Trophoblast cell (in vitro differentiated cells and primary cell): ENCODE measurements around the gene TMEM106A.
"Not testable (repeated sequence)": the region's sequence is repeated elsewhere in the genome, so short reads cannot be mapped to it uniquely, and the experiment has no call there.

ENCODE experiments used
- DNase-seq, 2 donors: peaks; one replicate each; pipeline ENCODE4 v3.0.0-alpha.2; 2016
- H2AFZ ChIP-seq: 2 replicates; pipeline ENCODE4 v1.6.1; 2013; ENCODE audit warnings: low read length, moderate library complexity, mild to moderate bottlenecking; ENCODE audit not compliant: insufficient read depth, poor library complexity
- H2AK5ac ChIP-seq: 2 replicates; pipeline ENCODE4 v1.6.1; 2013; ENCODE audit warnings: mild to moderate bottlenecking, low read length
- H2BK120ac ChIP-seq: 2 replicates; pipeline ENCODE4 v1.6.1; 2013; ENCODE audit warnings: low read length, mild to moderate bottlenecking, moderate library complexity; ENCODE audit not compliant: insufficient read depth, poor library complexity
- H2BK12ac ChIP-seq: 2 replicates; pipeline ENCODE4 v1.6.1; 2013; ENCODE audit warnings: mild to moderate bottlenecking, low read length, moderate library complexity
- H2BK5ac ChIP-seq: 2 replicates; pipeline ENCODE4 v1.6.1; 2013; ENCODE audit warnings: low read length, low read depth, moderate library complexity, mild to moderate bottlenecking; ENCODE audit not compliant: poor library complexity
- H3K14ac ChIP-seq: 2 replicates; pipeline ENCODE4 v1.6.1; 2013; ENCODE audit warnings: mild to moderate bottlenecking, low read length
- H3K18ac ChIP-seq: 2 replicates; pipeline ENCODE4 v1.6.1; 2013; ENCODE audit warnings: mild to moderate bottlenecking, low read length
- H3K23ac ChIP-seq: 2 replicates; pipeline ENCODE4 v1.6.1; 2013; ENCODE audit warnings: low read length
- H3K27ac ChIP-seq: 2 replicates; pipeline ENCODE4 v1.5.1; 2013; ENCODE audit warnings: low read depth, mild to moderate bottlenecking, inconsistent platforms, low read length, moderate library complexity
- H3K27me3 ChIP-seq: 2 replicates; pipeline ENCODE4 v1.6.1; 2013; ENCODE audit warnings: inconsistent platforms, mild to moderate bottlenecking, low read length, moderate library complexity; ENCODE audit not compliant: insufficient read depth
- H3K36me3 ChIP-seq, 2 experiments: 1 replicate in 1 of 2; 2 replicates in 1 of 2; pipeline ENCODE4 v1.6.1; 2013; ENCODE audit warnings: low read length in 2 of 2, mild to moderate bottlenecking in 2 of 2, moderate library complexity in 1 of 2; ENCODE audit not compliant: insufficient read depth in 2 of 2, control insufficient read depth in 1 of 2
- H3K4ac ChIP-seq: 2 replicates; pipeline ENCODE4 v1.6.1; 2013; ENCODE audit warnings: low read depth, mild to moderate bottlenecking, low read length, moderate library complexity
- H3K4me1 ChIP-seq, 2 experiments: 1 replicate in 1 of 2; 2 replicates in 1 of 2; pipeline ENCODE4 v1.6.1; 2013; ENCODE audit warnings: low read length in 2 of 2, mild to moderate bottlenecking in 2 of 2, moderate library complexity in 1 of 2; ENCODE audit not compliant: insufficient read depth in 2 of 2, control insufficient read depth in 1 of 2
- H3K4me2 ChIP-seq: 2 replicates; pipeline ENCODE4 v1.6.1; 2013; ENCODE audit warnings: inconsistent platforms, mild to moderate bottlenecking, low read length, moderate library complexity
- H3K4me3 ChIP-seq: 2 replicates; pipeline ENCODE4 v1.5.1; 2013; ENCODE audit warnings: mild to moderate bottlenecking, low read depth, low read length, inconsistent platforms
- H3K79me1 ChIP-seq: one replicate; pipeline ENCODE4 v1.6.1; 2013; ENCODE audit warnings: low read length
- H3K79me2 ChIP-seq: 2 replicates; pipeline ENCODE4 v1.6.1; 2013; ENCODE audit warnings: low read length, mild to moderate bottlenecking; ENCODE audit not compliant: control insufficient read depth, insufficient read depth, poor library complexity
- H3K9ac ChIP-seq: 2 replicates; pipeline ENCODE4 v1.6.1; 2013; ENCODE audit warnings: mild to moderate bottlenecking, low read length
- H3K9me3 ChIP-seq: 2 replicates; pipeline ENCODE4 v1.6.1; 2013; ENCODE audit warnings: low read depth, mild to moderate bottlenecking, control low read depth, inconsistent platforms, low read length; ENCODE audit not compliant: insufficient read depth
- H4K12ac ChIP-seq: 2 replicates; pipeline ENCODE4 v1.6.1; 2013; ENCODE audit warnings: low read depth, mild to moderate bottlenecking, low read length, moderate library complexity
- H4K8ac ChIP-seq: 2 replicates; pipeline ENCODE4 v1.6.1; 2013; ENCODE audit warnings: low read depth, mild to moderate bottlenecking, low read length, moderate library complexity
- H4K91ac ChIP-seq: one replicate; pipeline ENCODE4 v1.6.1; 2013; ENCODE audit warnings: low read depth, mild to moderate bottlenecking, low read length, moderate library complexity
- WGBS: extraction: QIAGEN DNeasy Blood & Tissue Kit; methylation state at CpG from one replicate; pipeline ENCODE4 v1.1.7; 2013; ENCODE audit warnings: missing lambda C conversion rate; ENCODE audit not compliant: insufficient read length, insufficient coverage; ENCODE audit errors: extremely low coverage; 5-methylcytosine and 5-hydroxymethylcytosine counted together

TMEM106A gene

GRCh38 chr17:43233877-43234276, 22.2 kb downstream of the TMEM106A start, which contains the start of gene RNU2-1:
TSS of gene RNU2-1 (minus strand) at chr17:43233977.
- DNase-seq, H2AK5ac ChIP-seq, H2BK120ac ChIP-seq, H3K36me3 ChIP-seq, H3K79me2 ChIP-seq, H4K12ac ChIP-seq, H3K4me3 ChIP-seq, H2AFZ ChIP-seq, H3K14ac ChIP-seq, H3K4ac ChIP-seq, H3K23ac ChIP-seq, H3K9ac ChIP-seq, H2BK12ac ChIP-seq, H3K27ac ChIP-seq, H4K91ac ChIP-seq, H3K4me1 ChIP-seq, H4K8ac ChIP-seq, H3K27me3 ChIP-seq, H2BK5ac ChIP-seq, H3K9me3 ChIP-seq, H3K79me1 ChIP-seq, H3K4me2 ChIP-seq, H3K18ac ChIP-seq: not testable (repeated sequence)
- no CpG with 5 or more reads among the region's 31 CpGs for WGBS

DNA sequence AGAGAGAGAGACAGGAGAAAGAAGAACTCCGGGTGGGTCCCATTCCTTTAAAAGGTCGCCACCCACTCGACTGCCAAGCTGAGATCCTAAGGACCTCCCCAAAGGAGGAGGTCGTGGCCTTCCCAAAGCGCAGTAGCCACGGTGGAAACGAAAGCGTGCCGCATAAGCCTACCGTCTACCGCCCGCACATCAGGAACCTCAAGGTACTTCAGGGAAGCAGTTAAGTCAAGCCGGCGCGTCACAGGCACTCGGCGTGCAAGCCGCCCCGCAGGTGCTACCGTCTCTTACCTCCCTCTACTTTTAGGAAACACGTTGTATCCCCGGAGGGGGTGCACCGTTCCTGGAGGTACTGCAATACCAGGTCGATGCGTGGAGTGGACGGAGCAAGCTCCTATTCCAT, 27.9 kb downstream of the TMEM106A start:
- H2BK5ac ChIP-seq, H2AFZ ChIP-seq, H3K23ac ChIP-seq, H3K4me2 ChIP-seq, H3K9me3 ChIP-seq, H3K4me1 ChIP-seq, H2BK12ac ChIP-seq, H4K12ac ChIP-seq, H3K79me2 ChIP-seq, DNase-seq, H3K14ac ChIP-seq, H3K79me1 ChIP-seq, H2AK5ac ChIP-seq, H3K9ac ChIP-seq, H3K4ac ChIP-seq, H2BK120ac ChIP-seq, H3K27me3 ChIP-seq, H3K4me3 ChIP-seq, H3K27ac ChIP-seq, H4K8ac ChIP-seq, H4K91ac ChIP-seq, H3K36me3 ChIP-seq, H3K18ac ChIP-seq: not testable (repeated sequence)
- WGBS = no CpG with 5 or more reads among the region's 26 CpGs

GRCh38 chr17:43240596-43241352, 29.1 kb downstream of the TMEM106A start:
- not testable (repeated sequence) for H3K9me3 ChIP-seq, H4K12ac ChIP-seq, H3K4me3 ChIP-seq, H3K23ac ChIP-seq, H3K18ac ChIP-seq, H3K36me3 ChIP-seq, H3K79me2 ChIP-seq, H3K27me3 ChIP-seq, H2BK5ac ChIP-seq, H3K14ac ChIP-seq, H2AK5ac ChIP-seq, H3K4me1 ChIP-seq, DNase-seq, H2AFZ ChIP-seq, H2BK120ac ChIP-seq, H2BK12ac ChIP-seq, H4K91ac ChIP-seq, H3K4ac ChIP-seq, H3K27ac ChIP-seq, H3K9ac ChIP-seq, H3K4me2 ChIP-seq, H4K8ac ChIP-seq, H3K79me1 ChIP-seq
- no CpG with 5 or more reads among the region's 34 CpGs for WGBS

DNA sequence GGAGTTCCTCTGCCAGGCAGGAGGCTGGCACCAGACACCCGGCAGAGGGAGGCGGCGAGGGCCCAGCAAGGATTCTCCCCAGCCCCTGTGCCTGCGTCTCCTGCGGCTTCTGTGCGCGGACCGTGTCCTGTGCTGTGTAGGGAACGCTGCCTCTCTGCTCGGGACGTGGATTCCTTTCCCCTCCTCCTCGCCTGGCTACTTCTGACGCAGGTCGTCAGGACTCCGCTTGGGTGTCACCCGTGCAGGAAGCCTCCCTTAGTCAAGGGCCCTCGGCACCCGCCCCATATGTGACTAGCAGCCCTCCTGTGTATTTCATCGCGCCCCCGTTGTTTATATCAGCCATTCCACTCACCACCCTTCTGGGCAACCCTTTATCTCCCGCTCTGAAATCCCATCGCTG, 34.8 kb downstream of the TMEM106A start:
- not testable (repeated sequence) for DNase-seq, H3K9me3 ChIP-seq, H3K4me2 ChIP-seq, H4K12ac ChIP-seq, H2BK12ac ChIP-seq, H3K36me3 ChIP-seq, H2AK5ac ChIP-seq, H3K14ac ChIP-seq, H3K9ac ChIP-seq, H2BK120ac ChIP-seq, H2AFZ ChIP-seq, H3K4me1 ChIP-seq, H3K79me1 ChIP-seq, H3K27ac ChIP-seq, H3K27me3 ChIP-seq, H3K18ac ChIP-seq, H2BK5ac ChIP-seq, H3K23ac ChIP-seq, H4K8ac ChIP-seq, H3K4ac ChIP-seq, H3K4me3 ChIP-seq, H4K91ac ChIP-seq, H3K79me2 ChIP-seq
- WGBS = no CpG with 5 or more reads among the region's 23 CpGs
